Non-pigmented ciliary epithelial cell (primary cell): ENCODE data around the gene CBFA2T2.
"Not testable (repeated sequence)": the region's sequence is repeated elsewhere in the genome, so short reads cannot be mapped to it uniquely, and the experiment has no call there.

Source experiments
- DNase-seq: peaks from one replicate; pipeline ENCODE4 v3.0.0-alpha.2; 2010; ENCODE audit warnings: low read depth

CBFA2T2 gene

GRCh38 chr20:33490023-33490933 is at the start of gene CBFA2T2:
CBFA2T2 (plus strand) TSS chr20:33490096; CDS start chr20:33490268, 172 bp downstream.
- DNase-seq = no peak

DNA sequence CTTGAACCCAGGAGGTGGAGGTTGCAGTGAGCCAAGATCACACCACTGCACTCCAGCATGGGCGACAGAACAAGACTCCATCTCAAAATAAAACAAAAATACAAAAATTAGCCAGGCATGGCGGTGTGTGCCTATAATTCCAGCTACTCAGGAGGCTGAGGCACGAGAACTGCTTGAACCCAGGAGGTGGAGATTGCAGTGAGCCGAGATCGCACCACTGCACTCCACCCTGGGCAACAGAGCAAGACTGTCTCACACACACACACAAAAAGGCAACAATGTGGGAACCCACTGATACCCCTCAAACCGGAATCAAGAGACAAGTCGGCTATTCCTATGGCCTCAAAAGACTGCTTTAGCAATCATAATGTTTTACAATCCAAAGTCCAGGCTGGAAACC is 49.3 kb upstream of the CBFA2T2 start:
- not testable (repeated sequence) for DNase-seq

GRCh38 chr20:33441142-33441955 is 48.5 kb upstream of the CBFA2T2 start:
- DNase-seq = no peak

DNA sequence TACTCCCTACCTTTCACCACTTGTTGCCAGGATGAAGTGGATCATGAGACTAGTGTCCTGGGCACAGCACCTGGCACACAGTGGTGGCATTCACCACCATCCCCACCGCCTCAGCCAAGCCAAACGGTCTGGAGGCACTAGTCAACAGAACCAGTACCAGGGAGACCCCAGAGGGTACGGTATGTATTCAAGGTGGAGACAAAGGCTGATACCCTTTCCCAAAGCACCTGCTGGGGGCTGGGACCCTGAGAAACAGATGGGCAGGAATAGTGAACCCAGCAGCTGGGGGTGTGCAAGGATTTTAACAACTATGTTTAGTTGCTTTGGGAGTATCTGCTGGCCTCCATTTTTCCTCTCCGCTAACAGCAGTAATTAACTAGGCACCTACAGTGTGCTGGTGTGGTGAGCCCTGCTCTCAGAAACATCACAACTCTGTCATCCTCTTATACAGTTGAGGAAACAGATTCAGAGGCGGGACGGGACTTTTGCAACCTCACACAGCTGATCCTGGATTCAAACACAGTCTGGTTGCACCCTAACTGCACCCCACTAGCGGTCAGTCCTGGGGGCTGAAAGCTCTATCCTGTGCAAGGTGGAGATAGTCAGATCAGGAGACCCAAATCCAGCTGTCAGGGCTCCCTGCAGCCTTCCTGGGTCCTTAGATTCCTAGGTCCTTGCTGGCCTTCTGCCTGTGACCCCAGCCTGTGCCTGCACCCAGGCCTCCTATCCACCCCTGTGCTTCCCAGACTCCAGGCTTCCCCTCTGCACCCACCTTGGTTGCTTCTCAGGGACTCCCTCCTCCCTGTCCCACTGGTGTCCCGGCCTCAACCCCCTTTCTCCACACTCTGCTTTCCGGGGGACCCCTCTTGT is 47.5 kb upstream of the CBFA2T2 start:
- no peak for DNase-seq

- DNase-seq = no peak
These were observed 46.8 kb upstream of the CBFA2T2 start for GRCh38 chr20:33443006-33443511.

- no peak for DNase-seq
These were observed 46.2 kb upstream of the CBFA2T2 start, which contains the start of gene SNTA1 for GRCh38 chr20:33443512-33444239. SNTA1 (minus strand) TSS chr20:33443763; CDS start chr20:33443620, 143 bp downstream.

DNA sequence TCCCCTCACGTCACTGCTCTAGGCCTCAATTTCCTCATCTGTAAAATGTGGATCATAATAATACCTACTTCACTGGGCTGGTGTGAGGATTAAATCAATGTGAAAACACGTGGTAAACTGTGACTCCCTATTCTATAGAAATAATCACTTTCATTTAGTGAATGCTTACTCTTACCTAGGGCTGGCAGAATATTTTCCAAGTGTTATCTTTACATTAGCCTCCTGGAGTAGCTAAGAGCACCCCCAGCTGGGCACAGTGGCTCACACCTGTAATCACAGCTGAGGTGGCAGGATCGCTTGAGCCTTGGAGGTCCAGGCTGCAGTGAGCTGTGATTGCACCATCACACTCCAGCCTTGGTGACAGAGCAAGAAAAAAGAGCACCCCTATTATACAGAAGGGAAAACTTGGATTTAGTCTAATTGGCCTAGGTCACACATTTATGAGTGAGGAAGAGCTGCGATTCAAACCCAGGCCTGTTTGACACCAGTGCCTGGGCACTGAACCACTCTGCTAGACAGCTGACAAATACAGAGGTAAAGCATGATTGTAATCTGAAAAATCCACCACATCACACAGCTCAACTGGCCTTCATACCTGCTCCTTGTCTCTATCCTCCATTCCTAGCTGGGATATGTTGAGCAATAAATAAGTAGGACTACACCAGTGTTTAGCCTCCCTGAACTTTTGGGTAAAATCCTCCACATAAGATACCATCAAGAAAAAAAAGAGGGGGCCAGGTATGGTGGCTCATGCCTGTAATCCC is 44.9 kb upstream of the CBFA2T2 start:
- no peak for DNase-seq

- DNase-seq = no peak
These were observed 43.8 kb upstream of the CBFA2T2 start for GRCh38 chr20:33445881-33446625.

GRCh38 chr20:33450867-33451266 is 39.0 kb upstream of the CBFA2T2 start:
- DNase-seq = no peak

GRCh38 chr20:33456916-33457642 is 32.8 kb upstream of the CBFA2T2 start:
- not testable (repeated sequence) for DNase-seq

GRCh38 chr20:33459599-33459998 is 30.3 kb upstream of the CBFA2T2 start:
- DNase-seq = no peak

- no peak for DNase-seq
These were observed 29.2 kb upstream of the CBFA2T2 start for GRCh38 chr20:33460711-33461110.

- no peak for DNase-seq
These were observed 26.4 kb upstream of the CBFA2T2 start for GRCh38 chr20:33463332-33464101.

GRCh38 chr20:33464759-33465158 is 25.1 kb upstream of the CBFA2T2 start:
- not testable (repeated sequence) for DNase-seq

DNA sequence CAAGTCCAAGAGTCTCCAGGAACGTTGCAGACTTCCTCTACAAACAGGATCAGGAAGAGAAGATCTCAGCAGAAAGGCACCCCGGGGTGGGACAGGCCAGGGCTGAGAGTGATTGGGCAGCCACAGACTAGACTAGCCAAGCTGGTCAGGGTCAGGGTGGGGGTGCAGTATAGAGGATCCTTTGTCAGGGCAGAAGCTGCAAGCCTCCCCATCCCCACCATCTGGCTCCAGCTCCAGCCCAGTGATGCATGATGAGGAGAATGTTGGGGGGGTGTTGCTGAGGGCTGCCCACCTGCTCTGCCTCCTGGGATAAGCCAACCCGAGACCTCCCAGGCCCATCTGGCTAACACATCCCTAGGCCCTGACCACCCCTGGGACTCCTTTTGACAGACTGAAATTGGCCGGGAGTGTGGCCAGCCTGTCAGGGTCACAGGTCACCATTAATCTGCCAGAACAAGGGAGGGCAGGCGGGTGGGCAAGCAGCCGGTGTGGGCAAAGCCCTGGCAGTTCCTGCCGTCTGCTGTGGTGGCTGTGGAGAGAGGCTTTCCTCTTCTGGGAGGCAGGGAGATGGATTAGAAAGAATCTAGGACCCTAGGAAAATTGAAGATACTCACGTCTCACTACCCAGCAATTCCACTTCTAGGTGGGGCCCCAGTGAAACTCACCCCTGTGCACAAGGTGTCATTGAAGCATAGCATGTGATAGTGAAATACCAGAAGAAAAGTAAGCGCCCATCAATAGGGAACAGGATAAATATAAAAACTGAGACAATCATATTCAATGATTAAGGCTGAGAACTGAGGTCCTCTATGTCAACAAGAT is 24.2 kb upstream of the CBFA2T2 start:
- DNase-seq = no peak

DNA sequence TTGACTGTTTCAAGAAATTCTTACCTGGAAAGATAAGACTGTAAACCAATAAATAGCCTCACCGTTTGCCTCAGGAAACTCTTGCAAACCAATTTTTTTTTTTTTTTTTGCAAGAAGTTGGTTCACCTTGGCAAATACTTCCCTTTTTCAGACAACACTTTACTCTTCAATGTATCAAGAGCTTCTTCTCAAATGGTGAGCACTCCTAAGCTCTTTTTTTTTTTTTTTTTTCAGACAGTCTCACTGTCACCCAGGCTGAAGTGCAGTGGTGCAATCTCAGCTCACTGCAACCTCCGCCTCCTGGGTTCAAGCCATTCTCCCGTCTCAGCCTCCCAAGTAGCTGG is 23.6 kb upstream of the CBFA2T2 start:
- no peak for DNase-seq

DNA sequence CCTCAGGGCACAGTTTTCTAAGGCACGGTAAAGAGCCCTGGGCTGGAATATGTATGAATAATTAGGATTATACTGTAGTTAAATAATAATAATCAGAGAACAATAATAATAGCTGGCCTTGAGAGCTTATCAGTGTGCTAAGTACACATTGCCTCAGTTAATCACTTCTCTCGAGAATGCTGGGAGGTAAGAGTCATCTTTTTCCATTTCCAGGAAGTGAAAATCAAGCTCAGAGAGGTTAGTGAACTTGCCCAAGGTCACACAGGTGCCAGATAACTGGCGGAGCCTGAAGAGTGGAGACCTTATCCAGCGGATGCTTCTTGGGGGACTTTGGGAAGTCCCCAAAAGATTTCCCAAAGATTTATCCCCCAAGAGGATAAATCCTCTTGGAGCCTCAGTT is 19.4 kb upstream of the CBFA2T2 start:
- no peak for DNase-seq
